Retinal pigment epithelial cell (primary cell): ENCODE measurements around the gene GH2.

ENCODE experiments used
- DNase-seq: peaks from one replicate; pipeline ENCODE4 v3.0.0-alpha.2; 2010; ENCODE audit warnings: low read depth
- H3K4me3 ChIP-seq: 2 replicates; pipeline ENCODE4 v1.5.1; 2011; ENCODE audit warnings: mild to moderate bottlenecking, low read length, control low read depth, moderate library complexity
- TF ChIP-seq, protein P1 (sequence below): conservative IDR thresholded peaks from 2 replicates; pipeline ENCODE4 v1.5.1; 2011; ENCODE audit warnings: low read depth, low read length, control low read depth, inconsistent platforms

The GH2 gene

DNA sequence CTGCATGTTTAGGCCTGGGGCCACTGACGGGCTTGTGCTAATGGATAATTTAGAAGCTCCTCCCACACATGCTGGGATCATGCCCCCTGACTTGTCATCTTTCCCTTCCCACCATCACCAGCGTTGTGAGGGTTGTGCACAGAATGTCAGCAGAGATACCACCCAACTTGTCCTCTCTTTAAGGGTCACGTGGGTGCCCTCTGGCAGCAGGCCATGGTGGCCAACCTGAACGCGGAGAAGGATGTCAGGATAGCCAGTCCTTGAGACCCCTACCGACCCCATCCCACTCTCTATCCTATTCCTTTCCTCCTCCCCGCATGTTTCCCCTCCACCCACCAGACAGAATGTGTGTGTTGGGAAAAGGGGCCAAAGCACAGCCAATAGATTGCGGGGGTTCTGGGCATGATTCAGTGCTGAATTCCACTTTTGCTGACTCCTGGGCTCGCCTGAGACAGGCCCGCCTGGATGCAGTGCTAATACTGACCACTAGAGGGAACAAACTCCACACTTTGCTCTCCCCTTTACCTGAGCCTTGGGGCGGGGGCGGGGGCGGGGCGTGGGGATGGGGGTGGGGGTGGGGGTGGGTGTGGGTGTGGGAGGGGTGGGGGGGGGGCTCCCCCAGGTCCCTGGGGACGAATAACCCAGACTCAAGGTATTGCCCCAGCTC lies at the start of gene GH2:
Gene GH2, minus strand, starts transcription at position 10 of the 667 bp plus-strand sequence. CDS start 143 bp downstream, outside the sequence.
- H3K4me3 ChIP-seq = no peak within 1 kb of the TSS
- TF ChIP-seq, protein P1, sequence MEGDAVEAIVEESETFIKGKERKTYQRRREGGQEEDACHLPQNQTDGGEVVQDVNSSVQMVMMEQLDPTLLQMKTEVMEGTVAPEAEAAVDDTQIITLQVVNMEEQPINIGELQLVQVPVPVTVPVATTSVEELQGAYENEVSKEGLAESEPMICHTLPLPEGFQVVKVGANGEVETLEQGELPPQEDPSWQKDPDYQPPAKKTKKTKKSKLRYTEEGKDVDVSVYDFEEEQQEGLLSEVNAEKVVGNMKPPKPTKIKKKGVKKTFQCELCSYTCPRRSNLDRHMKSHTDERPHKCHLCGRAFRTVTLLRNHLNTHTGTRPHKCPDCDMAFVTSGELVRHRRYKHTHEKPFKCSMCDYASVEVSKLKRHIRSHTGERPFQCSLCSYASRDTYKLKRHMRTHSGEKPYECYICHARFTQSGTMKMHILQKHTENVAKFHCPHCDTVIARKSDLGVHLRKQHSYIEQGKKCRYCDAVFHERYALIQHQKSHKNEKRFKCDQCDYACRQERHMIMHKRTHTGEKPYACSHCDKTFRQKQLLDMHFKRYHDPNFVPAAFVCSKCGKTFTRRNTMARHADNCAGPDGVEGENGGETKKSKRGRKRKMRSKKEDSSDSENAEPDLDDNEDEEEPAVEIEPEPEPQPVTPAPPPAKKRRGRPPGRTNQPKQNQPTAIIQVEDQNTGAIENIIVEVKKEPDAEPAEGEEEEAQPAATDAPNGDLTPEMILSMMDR = peak; percentile 77
- DNase-seq = peak; percentile 10

DNA sequence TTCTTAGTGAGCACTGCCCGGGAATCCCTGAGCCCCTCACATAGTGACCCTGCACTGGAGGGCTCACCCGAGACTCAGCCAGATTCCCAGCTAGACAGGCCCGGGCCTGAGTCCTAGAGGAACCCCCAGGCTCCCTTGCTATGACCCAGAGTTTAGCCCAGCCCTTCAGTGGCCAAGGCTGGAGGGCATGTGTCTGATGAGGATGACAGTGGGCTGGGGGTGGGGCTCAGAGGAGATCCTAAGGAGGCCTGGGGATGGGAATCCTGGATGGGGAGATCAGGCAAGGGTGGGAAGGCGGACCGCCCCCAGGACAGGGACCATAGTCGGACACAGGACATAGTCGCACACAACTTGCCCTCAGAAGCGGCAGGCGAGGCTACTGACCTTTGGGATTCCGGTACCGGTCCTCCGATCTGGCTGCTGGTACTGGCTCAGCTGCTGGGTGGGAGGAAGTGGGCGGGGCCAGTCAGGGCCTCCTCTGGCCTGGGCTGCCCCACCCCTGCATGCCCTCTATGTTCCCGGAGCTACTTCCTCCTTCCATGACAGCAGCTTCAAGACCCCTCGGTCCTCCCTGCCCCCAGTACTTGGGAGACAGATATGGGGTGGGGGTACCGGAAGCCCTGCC lies 49.3 kb upstream of the GH2 start:
- TF ChIP-seq, protein P1 = no peak
- no peak for DNase-seq
- no peak overlapping the region for H3K4me3 ChIP-seq

DNA sequence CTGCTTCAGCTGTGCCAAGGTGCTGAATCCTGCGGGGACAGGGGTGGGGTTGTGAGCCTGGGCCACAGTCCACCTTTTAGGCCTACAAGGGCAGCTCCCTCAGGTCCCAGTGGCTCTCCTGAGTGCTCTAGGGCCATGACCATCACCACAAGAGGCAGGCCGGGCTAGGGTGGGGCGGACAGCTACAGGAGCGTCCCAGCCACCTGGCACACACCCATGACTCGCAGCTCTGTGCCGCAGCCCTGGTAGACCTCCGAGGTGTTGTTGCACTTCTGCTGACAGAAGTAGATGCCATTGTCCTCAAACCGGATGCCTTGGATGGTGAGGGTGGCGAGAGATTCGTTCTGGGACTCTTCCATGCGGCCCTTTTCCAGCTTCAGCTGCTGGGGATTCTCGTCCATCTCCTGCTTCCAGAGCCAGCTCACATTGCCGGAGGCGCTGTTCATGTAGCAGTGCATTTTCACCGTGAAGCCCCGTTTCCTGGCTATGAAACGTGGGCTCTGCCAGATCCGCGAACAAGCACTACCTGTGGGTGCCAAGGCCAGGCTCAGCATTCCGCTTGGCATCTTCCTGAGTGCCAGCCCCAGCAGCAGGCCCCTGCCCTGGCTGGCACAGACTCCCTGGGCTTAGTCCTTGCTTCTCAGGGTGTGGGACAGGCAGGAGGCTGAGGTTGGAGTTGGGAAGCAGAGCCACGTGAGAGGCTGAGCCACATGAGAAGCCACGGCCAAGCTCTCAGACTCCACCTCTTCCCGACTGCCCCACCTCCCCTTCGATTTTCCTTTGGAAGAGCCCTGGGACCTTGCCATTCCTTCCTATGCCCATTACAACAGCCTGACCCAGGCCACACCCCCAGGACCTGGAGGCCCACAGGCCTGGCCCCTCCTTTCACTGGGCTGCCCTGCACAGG lies 48.4 kb upstream of the GH2 start:
- TF ChIP-seq, protein P1 = no peak
- H3K4me3 ChIP-seq = no peak overlapping the region
- peak; percentile 18 for DNase-seq

DNA sequence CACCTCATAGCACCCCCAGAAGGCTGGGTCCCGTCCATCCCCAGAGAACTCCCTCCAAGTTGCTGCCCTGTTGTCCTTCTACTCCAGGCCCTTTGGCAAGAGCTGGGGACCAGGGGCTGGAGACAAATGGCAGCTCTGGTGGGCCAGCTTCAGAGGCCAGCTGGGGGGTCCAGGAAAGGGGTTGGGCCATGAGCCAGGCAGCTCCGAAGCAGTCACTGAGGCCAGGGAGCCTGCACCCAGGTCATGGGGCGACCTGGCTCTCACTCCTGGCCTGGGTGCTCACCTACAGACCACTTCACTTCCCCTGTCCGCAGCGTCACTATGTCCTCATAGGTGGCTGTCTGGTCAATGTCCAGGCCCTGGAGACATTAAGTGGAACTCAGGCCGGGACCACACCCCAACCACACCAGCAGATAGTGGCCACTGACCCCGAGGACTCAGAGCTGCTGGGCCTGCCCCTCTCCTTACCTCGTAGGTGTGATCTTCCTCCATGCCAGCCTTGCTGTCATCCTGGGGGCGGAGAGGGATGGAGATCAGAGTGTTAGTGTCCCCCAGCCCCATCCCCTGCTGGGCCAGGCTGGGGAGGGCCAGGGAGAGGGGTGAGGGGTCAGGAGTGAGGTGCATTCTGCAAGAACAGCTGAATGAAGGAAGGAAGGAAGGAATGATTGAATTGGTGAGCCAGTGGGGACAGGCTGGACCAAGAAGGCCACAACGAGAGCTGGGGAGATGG lies 47.4 kb upstream of the GH2 start:
- DNase-seq = no peak
- TF ChIP-seq, protein P1 = no peak
- H3K4me3 ChIP-seq = no peak overlapping the region

DNA sequence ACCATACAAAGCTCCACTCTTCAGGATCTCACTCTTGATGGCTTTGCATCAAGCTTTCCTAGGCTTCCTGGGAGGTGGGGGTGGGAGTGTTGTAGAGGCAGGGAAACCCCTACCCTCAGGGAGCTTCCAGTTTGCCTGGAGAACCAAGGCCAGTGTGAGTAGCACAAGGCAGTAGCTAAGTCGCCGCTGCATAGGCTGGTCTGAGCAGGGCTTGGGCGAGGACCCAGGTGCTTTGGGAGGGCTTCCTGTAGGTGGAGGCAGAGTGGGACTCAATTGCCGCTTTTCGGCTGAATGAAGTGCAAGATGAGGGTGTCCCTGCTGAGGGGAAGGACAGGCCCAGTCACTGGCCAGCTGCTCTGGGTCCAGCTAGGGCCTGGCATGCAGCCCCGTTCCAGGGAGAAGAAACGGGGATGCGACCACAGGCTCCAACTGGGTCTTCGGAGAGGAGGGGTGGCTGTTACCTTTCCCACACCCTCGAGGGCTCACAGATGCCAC lies 46.5 kb upstream of the GH2 start:
- no peak overlapping the region for H3K4me3 ChIP-seq
- TF ChIP-seq, protein P1 = no peak
- no peak for DNase-seq

DNA sequence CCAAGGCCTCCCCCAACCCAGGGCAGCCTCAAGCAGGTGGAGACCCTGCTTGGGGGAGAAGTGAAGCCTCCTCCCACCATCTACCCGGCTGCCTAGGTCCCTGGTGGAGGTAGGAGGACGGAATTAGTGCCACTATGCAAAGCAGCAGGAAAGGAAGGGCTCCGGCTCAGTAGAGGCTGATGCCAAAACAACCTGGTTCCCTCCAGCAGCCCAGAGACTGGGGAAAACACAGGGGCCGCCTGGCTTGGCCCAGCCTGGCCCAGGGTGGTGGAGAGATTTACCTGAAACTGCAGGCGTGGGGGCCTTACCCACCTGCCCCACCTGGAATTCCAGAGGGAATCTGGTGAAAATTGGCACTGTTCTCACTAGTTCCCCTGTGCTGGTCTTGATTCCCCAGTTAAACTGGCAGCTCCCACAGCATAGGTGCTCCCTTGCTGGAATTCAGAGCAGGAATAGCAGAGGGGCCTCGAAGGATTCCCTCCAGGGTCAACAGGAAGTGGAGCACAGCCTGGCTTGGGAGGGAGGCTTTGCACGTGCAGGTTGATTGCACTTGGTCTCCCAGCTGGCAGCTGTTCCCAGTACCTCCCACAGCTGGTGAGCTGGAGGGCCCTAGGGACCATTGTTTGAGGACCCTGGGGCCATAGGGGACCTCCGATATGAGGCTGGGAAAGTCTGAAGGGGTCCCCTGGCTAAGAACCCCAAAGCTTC lies 45.9 kb upstream of the GH2 start:
- no peak overlapping the region for H3K4me3 ChIP-seq
- TF ChIP-seq, protein P1 = no peak
- no peak for DNase-seq
